NK-92 (cell line): ENCODE data around the gene PDE9A.

Experiments
- DNase-seq: peaks from one replicate; lab custom pipeline; 2025; ENCODE audit not compliant: unreplicated experiment; lab: John Stamatoyannopoulos, UW

Gene PDE9A

DNA sequence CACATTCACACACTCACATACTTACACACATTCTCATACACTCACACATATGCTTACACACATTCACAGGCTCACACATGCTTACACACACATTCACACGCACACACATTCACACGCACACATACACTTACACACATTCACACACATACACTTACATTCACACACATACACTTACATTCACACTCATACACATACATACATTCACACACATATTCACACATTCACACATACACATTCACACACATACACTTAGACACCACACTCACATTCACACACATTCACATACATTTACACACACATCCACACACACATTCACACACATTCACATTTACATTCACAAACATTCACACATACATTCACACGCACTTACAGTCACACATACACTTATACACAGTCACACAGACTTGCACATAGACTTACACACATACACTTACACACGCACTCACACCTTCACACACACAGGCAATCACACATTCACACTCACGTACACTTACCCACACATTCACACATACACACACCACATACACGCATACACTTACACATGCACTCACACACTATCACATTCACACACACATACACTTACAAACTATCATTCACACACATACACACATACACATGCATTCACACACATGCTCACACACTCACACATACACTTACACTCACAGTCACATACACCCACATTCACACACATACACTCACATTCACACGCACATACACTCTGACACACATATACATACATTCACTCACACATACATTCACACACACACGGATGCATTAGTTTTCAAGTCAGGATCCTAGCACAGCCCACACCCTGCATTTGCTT is 16.8 kb downstream of the PDE9A start:
- DNase-seq, result no peak

DNA sequence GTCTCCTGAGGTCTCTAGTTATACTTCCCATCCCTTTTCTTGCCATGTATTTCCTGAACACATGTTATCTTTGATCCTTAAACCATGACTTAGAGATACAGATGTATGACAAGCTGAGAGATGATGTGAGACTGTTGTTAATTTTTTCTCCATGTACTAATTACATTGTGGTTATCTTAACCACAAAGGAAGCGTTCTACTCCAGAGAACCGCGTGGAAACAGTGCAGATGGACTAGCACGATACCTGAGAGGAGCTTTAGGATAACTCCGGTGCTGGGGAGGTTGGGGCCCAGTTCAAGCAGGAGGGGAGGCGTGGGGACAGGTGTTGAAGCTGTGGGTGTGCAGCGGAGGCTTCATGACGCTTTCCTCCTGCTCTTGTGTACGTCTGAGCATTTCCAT is 17.5 kb downstream of the PDE9A start:
- DNase-seq, result no peak

DNA sequence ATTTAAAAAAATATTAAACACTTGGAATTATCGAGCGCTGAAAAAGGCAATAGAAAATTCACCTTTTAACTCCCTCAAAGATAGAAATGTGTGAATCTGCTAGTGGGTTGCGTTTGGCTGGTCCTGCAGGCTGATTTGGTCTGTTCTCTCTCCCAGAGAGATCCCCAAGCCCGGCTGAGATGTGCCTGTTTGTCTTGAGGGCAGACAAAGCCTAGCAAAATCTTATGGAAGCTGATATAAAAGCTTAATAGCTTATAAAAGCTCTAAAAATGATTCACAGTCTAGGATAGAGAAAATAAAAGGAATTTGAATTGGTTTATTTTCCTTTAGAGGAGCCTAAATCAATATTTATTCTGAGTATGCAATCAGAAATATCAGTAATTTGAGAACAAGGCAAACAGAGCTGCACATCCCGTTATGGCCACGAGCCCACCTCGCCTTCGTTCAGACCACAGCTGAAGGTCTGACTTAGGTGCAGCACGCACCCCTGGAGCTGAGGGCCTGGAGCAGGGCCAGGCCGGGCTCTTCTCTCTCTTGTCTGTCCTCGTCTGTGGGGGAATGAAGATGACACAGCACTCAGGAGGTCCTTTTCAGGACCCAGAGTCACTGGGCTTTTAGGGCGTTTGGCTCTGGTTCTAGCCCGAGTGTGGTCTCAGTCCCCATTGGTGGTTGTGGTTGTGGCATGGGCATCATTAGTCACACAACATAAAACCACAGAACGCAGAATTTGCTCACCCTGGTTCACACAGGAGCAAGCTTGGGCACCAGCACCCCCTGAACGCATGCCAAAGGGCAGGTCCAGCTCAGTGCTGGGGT is 18.6 kb downstream of the PDE9A start:
- DNase-seq, result no peak

DNA sequence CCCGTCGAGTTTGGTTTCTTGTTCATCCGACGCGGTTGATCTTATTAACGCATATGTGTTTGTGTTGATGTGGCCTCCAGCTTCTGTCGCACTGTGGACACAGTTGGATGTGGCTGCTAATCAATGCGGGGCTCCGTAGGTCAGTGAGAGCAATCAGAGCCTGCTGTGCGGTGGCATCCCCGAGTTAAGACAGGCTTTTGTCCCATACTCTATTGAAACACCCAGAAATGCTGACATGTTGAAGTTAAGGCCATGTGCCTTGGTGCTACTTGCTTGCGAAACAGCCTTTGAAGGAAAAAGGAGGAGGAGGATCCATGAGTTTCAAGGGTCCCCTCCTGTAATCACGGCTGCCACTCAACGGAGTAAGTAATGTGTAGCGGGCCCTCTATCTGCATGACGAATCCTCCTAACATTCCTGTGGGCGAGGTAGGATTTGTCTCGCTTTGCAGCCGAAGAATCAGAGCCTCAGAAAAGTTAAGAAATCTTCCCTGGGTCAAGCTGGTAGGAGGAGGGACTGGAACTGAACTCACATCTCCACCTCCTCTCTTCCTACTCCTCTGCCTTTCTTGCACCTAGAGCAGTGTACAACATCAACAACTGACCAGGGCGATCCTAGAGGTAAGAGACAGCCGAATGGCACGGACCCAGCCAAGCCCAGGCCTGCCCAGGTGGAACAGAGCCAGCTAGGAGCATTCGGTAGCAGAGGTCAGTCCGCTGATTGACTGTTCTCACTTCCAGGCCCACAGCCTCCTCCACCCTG is 19.5 kb downstream of the PDE9A start:
- no peak for DNase-seq

DNA sequence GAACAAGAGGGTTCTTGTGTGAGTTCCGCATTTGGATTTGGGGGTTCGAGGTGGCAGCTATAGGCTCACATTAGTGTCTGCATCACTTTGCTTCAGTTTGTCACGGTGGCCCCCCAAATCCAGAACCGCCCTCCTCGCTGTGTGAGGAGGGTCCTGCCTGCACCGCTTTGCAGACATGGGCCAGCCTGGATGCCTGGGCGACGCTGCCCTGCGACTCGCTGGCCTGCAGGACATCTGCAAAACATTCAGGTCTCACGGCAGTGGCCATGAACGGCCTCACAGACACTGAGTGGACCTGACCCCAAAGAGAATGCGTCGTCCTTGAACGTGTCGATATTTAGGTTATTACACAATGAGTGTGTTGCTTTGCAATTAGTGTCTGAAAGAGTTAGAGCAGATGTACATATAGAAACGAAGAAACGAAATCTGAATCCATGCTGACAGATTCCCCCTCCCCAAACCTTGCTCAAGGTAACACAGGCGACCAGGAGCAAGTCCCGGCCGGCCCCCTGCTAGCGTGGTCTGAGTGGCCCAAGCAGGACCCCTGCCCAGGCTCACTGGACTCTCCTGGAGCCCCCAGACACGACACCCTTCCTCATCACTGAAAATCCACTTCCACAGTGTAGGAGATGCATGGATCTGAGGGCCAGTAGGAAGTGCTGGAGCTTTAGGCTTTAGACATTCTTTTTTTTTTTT is 20.4 kb downstream of the PDE9A start:
- no peak for DNase-seq

DNA sequence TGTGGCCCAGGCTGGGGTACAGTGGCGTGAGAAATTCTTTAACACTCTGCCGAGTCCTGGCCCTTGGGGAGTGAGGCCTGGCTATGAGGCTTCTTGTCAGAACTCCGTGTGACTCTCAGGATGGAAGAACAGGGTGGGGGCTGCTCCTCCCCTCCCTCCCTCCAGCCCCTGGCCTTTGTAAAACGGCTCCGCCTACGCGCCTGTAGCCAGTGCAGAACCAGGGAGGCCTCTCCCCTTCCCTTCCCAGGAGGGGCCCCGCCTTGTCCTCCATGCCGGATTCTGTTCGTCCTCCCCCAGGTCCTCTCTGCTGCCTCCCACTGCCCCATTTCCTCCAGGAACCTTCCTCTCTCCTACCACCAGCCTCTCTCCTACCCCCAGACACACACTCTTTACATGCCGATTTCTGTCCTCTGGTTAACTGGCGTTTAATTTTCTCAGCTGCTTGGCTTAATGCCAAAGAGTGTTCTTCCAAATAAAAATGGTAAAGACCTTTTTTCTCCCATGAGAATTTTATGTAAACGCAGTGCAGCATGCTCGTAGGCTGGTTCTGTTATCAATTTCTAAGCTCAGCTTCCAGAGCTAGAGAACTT is 21.0 kb downstream of the PDE9A start:
- no peak for DNase-seq

DNA sequence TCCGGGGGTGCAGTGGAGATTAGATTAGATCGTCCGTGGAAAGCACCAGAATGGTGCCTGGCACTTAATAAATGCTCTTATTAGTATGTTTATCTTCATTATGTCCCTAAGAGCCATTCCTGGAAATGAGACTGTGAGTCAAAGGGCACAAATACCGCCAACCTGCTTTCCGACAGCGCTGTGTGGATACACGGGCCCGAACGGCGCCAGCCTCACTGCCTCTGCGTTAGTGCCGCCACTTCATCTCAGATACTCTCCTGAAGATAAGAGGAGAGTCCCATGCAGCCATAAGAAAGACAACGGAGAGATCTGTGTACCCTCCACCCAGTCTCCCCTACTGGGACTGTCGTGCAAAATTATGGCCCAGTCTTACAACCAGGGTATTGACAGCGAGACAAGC is 22.0 kb downstream of the PDE9A start:
- no peak for DNase-seq

DNA sequence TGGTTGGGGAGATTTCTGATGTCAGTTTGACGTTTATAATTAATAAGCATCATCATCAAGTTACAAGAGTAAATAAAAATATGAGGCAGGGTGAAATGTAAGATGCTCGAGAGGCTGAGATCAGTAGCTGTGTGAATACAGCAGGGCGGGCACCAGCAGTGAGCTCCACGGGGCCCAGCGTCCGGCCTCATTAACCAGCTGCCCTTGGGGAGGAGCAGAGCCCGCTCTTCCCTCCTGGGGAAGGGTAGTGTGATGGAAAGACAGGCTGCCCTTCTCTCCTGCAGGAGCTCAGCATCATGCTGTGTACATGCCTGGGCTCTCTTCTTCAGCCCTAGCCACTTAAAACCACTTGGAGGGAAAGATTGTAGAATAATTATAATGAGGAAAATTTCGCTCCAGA is 23.4 kb downstream of the PDE9A start:
- DNase-seq, result no peak

DNA sequence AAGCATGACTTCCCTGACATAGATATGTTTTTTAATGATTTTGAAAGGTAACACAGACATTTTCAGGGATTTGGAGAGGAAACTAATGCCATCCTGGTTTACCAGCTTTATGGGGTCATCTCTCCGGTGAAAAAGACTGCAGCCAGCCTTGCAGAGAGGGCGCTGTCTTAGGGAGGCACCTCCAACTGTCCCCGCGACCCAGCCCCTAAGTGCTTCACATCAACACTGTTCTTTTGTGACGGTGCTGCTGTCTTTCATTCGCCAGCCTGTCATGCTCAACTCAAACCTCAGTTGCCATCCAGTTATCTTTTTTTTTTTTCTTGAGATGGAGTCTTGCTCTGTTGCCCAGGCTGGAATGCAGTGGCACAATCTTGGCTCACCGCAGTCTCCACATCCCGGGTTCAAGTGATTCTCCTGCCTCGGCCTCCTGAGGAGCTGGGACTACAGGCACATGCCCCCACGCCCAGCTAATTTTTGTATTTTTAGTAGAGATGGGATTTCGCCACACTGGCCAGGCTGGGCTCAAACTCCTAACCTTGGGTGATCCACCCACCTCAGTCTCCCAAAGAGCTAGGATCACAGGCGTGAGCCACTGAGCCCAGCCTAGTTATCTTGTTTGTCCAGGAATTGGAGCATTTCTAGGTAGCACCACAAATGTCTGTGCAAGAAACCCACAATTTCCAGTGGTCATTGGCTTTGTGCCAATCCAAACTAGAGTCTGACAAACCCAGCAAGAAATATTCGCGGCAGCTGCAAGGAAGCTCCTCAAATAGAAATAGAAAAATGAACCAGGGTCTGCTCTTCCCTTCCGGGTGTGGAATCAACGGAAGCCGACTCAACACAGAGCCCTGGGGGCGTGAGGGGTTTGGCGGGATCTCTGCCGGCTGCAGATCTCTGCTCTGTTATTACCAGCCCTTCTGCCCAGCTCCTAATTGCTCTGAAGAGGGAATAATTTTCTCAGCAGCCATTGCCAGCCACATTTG is 24.2 kb downstream of the PDE9A start:
- DNase-seq, result no peak

DNA sequence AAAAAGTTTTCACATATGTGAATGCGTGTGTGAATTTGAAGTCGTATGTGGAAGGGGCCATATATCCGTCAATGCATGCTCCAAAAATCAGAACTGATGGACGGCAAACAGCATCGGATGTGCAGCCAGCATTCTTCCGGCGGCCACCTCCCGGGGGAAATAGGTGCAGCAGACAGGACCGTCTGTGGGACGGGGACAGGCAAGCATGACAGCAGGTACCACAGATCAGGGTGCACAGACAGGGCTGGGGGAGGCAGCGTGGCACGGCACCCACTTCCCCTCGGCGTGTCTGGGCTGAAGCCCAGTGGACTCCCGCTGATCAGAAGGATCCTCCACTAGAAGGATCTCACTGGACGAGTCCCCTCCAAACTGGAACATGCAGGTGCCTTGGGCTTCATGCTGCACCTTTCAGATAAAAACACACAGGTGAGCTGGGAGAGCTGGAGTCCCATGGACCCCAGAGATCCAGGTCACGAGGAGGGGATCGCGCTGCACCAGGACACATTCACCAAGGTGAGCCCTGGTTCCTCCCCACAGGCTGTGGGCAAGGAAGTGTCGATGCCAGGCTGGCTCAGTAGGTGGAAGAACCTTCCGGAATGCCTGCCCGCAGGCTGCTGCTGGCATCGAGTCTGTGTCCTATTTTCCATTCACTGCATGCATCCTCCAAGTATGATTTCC is 25.3 kb downstream of the PDE9A start:
- DNase-seq, result no peak

DNA sequence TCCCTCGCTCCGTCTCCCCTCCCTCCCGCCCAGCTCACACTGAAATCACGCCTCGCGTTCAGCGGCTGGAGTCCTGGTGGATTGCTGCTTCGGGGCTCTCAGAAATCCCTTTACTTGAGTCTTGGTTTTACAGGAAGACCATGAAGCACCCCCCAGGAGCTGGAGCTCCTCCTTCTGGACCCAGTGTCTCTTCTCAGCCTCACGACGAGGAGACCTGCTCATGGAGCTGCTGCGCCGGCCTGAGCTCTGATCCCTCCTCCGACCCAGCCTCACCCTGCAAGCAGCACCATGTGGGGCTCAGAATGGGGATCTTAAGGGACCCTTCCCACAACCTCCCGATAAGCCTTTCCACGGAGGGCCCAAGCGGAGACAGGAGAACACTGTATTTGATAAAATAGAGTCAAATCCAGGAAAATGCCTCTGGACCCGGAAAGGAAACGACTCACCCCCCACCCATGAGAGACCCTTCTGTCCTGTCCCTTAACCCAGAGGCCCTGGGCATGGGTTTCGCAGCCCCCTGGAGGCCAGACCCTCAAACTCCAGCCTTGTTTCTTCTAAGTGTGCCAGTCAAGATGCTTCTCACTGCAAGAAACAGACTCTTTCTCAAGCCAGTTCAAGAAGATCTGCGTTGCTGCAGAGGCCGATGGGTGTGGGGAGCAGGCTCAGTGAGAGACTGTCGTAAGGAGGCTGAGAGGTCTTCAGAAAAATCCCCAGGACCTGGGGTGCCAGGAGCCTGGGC is 26.1 kb downstream of the PDE9A start:
- no peak for DNase-seq

DNA sequence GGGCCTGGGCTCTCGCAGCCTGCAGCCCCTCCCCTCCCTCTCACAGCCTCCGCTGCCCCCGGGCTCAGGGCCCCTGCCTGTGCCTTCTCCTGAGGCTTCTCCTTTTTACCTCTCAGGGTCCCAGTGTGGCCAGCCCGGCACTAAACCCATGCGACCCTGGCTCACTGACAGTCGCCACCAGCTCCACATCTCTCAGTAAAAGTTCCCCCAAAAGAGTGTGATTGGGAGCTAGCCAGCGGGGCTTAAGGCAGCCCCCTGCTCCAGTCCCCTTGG is 26.6 kb downstream of the PDE9A start:
- no peak for DNase-seq

DNA sequence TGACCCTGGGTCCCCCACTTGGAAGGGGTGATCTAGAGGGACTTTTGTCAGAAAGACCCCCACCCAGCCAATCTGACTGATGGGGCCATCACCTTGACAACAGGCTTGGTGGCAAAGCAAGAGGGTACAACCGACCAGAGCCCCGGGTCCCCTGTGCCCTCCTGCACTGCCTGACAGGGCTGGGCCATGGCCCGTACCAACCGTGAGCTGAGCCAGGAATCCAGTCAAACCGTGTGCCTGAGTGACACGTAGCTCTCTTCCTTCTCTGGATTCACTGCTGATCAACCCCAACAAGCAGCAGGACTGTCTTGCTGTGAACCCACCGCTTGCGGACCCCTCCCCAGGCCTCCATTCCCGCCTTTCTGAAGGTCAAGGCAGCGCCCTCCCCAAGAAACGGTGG is 27.0 kb downstream of the PDE9A start:
- no peak for DNase-seq

DNA sequence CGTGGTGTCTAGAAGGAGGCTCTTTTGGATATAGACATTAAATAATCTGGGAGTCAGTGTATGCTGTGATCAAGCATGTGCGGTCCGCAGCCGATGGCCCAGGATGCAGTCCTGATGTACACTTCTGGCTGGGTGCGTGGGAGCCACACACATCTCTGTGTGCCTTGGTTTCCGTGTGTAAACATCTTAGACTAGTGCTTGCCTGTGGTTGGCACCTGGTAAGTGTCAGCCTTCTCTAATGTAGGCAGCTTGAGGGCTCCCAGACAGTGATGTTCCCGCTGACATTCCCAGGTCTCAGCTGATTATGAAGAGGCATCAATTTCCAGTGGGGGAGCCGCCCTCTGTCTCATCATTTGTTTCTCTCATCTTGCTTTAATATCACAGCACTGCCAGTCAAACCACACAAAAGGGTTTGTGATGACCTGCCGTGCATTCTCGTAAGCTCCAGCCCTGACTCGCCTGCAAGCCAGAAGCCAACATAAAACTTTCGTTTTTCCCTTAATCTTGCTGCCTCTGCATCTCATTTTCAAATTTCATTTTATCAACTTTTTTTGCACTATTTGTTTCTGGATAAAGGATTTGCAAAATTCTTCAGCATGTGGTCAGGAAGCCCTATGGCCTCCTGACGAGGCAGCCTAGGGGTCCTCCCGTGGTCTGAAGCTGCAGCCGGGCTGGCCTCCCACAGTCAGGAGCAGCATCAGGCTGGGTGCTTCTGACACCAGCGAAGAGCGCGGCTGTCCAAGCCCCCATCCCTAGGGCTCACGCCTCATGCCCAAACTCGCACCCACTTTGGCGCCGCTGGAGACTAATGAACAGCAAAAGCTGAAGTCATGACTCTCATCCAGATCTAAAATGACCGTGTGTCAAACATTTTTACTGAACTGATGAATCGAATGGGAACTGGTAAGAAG is 28.1 kb downstream of the PDE9A start:
- DNase-seq, result no peak

DNA sequence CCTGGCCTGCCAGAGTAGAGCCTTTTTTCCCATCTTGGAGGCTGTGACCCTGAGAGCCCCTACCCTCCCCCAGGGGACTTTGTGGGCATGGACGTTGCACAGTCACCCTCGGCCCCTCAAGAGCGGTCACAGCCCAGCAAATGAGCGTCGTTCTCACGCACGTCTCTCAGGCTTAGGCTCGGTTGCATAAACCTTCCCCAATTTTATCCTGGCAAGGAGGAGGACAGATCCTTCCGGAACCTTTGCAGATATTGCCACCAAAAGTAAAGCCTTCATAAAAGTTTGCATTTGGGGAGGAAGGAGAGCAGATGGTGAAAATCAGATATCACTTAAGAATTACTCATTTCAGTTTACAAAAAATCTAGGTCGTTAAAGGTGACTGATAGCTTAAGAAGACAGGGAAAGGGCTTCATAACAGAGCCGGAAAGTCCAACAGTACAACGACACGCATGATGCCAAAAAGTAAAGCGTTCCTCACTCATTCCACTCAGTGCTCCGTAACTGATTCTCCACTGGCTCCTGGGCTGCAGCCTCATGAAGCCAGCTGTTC is 29.3 kb downstream of the PDE9A start:
- DNase-seq, result no peak

DNA sequence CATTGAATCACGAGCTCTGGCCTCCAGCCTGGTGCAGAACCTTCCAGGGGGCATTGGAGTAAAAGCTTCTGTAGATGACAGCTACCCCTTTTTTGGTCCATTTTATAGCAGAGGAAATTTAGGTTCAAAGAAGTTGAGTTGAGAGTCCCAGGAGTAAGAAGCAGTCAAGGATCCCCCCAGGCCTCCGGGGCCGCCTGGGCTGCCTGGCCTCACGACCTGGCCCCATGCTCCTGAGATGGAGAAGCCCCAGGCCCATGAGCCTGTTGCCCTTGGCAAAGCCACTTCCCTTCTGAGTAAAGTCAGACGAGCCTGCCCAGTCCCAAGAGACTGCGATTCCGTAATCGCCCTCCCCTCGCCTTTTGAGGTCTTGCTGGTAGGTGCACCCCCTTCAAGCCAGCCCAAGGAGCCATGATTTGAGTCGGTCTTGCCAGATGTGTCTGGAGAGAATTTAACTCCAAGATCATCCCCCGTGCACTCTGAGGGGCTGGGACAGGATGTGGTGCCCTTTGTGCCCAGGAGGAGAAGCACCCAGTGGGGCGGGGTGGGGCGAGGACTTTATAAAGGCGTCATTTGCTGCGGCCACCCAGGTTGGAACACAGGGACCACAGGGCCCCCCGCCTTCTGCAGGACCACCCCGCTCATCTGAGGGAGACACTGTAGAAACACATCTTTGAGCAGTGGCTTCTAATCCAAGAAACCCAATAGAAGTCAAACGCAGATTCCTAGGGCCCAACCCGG is 30.1 kb downstream of the PDE9A start:
- DNase-seq, result no peak
